Measurements from ENCODE around the gene CNOT8. TPM values are rescaled to one million over a fixed set of nuclear protein-coding genes. Genes with fewer than 3 reads are reported as not detected.
A peak's percentile ranks its signal among the peaks of the same experiment; 100 is the strongest.

CNOT8 gene
- total RNA-seq, 1 experiment from 2014 or later: 45.6 TPM

- Histone ChIP-seq H2AFZ (ENCODE audit: low read length) (no peak overlapping the region), H3T11ph (ENCODE audit: low read length) (no peak overlapping the region), H3K23ac (ENCODE audit: insufficient read length, low read depth, low read length) (no peak overlapping the region), H2AK5ac (ENCODE audit: insufficient read length, low read length) (no peak overlapping the region), H3K4me1 (ENCODE audit: insufficient read depth, low read length) (no peaks in the 10 kb centered on the region), H3K79me2 (ENCODE audit: insufficient read depth, low read length) (no peaks in the 10 kb centered on the region), H3K56ac (ENCODE audit: insufficient read length, low read depth, low read length) (no peak overlapping the region), H3K14ac (ENCODE audit: insufficient read depth, low read length) (no peak overlapping the region), H2BK15ac (ENCODE audit: low read depth, low read length) (no peak overlapping the region), H3K9me3 (ENCODE audit: control insufficient read depth, low read depth, low read length) (no peaks in the 10 kb centered on the region), H4K20me1 (ENCODE audit: control insufficient read depth, insufficient read depth, insufficient read length) (no peaks in the 10 kb centered on the region), H3K4me2 (ENCODE audit: insufficient read depth, insufficient read length, low read length) (no peak overlapping the region), H2BK12ac (ENCODE audit: insufficient read length, low read depth, low read length) (no peak overlapping the region), H3K4ac (ENCODE audit: low read depth, low read length) (no peak overlapping the region), H4K8ac (replicated peaks; ENCODE audit: insufficient read length, low read depth, low read length) (no peak overlapping the region), H3K18ac (ENCODE audit: insufficient read length, low read depth, low read length) (no peak overlapping the region), H4K5ac (ENCODE audit: insufficient read length, low read depth, low read length) (no peak overlapping the region), H2BK5ac (ENCODE audit: insufficient read length, low read length) (no peak overlapping the region), H3K23me2 (ENCODE audit: insufficient read length, low read depth, low read length, poor library complexity, severe bottlenecking) (no peaks in the 10 kb centered on the region), H4K91ac (ENCODE audit: insufficient read length, low read depth, low read length) (no peak overlapping the region), H3K27me3 (ENCODE audit: insufficient read depth, low read length) (no peaks in the 10 kb centered on the region), H2BK20ac (ENCODE audit: low read depth, low read length, poor library complexity, severe bottlenecking) (no peak overlapping the region), H3K79me1 (ENCODE audit: insufficient read depth, low read depth, low read length, poor library complexity, severe bottlenecking) (no peaks in the 10 kb centered on the region), H3K9ac (ENCODE audit: extremely low read depth, insufficient read length, low read length) (no peak overlapping the region), H2BK120ac (ENCODE audit: low read depth, low read length, poor library complexity, severe bottlenecking) (no peak overlapping the region), H3K27ac (ENCODE audit: insufficient read length, low read depth, low read length) (no peak overlapping the region)
- peaks cover 2% of the 10 kb centered on the region; the same call in 1 of the 2 replicates for H3K27me3 Mint-ChIP-seq (ENCODE audit: low read depth)
- DNase-seq: no peak
- H3K4me3 Mint-ChIP-seq: no peak overlapping the region
- H3K27ac Mint-ChIP-seq: 0 out of 7 replicates have a peak overlapping the region, but pooled peaks of 2 of the 3 experiments have one; percentile 20 to 61
- peaks cover 63 to 94% (median 92%) of the 10 kb centered on the region in 3 experiments for H3K36me3 Mint-ChIP-seq (ENCODE audit: insufficient read depth in 1 of 3, low read depth in 3 of 3)
- TF ChIP-seq, protein P1, sequence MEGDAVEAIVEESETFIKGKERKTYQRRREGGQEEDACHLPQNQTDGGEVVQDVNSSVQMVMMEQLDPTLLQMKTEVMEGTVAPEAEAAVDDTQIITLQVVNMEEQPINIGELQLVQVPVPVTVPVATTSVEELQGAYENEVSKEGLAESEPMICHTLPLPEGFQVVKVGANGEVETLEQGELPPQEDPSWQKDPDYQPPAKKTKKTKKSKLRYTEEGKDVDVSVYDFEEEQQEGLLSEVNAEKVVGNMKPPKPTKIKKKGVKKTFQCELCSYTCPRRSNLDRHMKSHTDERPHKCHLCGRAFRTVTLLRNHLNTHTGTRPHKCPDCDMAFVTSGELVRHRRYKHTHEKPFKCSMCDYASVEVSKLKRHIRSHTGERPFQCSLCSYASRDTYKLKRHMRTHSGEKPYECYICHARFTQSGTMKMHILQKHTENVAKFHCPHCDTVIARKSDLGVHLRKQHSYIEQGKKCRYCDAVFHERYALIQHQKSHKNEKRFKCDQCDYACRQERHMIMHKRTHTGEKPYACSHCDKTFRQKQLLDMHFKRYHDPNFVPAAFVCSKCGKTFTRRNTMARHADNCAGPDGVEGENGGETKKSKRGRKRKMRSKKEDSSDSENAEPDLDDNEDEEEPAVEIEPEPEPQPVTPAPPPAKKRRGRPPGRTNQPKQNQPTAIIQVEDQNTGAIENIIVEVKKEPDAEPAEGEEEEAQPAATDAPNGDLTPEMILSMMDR (conservative IDR thresholded peaks at IDR 0.05): no peak
- WGBS (ENCODE audit: extremely low coverage, insufficient read length, low lambda C conversion rate): no CpG with 5 or more reads among the region's 4 CpGs
- H3K9me3 Mint-ChIP-seq: no peaks in the 10 kb centered on the region
- peaks cover 0 to 10% of the 10 kb centered on the region in 2 experiments; a peak in 2 of 4 replicates for H3K4me1 Mint-ChIP-seq
Measured at GRCh38 chr5:154813158-154813557, 45.3 kb upstream of the CNOT8 start.
